A673 (cell line): ENCODE results near the gene VASH1. TPM values are rescaled to one million over a fixed set of nuclear protein-coding genes. Genes with fewer than 3 reads are reported as not detected.

Experiments used
- BruUV-seq: library from RNA; stranded (reverse); fragments of 400-500 nt; replicated peaks from 2 replicates; lab custom pipeline; 2021; lab: Mats Ljungman, UMichigan
- CTCF ChIA-PET: fragments of 300-600 bp; sonication (Branson Sonifier 250); formaldehyde crosslinking; loops from one replicate; lab custom pipeline; 2022; ENCODE audit warnings: antibody characterized with exemption; lab: Charles Lee
- POLR2A ChIA-PET: fragments of 300-600 bp; sonication (Branson Sonifier 250); formaldehyde crosslinking; loops from one replicate; lab custom pipeline; 2022; ENCODE audit warnings: antibody characterized with exemption; ENCODE audit not compliant: low non-redundant PET; lab: Charles Lee
- DNase-seq: peaks from one replicate; pipeline ENCODE4 v3.0.0-alpha.2; 2015; ENCODE audit warnings: low spot score
- H3K27ac ChIP-seq: fragments of 200-600 bp; sonication (generic); 2 replicates; pipeline ENCODE4 v1.5.1; 2016; ENCODE audit warnings: mixed run types, low read depth, mild to moderate bottlenecking, mixed read lengths, antibody characterized with exemption, low read length; ENCODE audit not compliant: poor library complexity, severe bottlenecking
- H3K27me3 ChIP-seq: fragments of 200-600 bp; sonication (generic); replicated peaks from 2 replicates; pipeline ENCODE4 v1.6.1; 2017; ENCODE audit warnings: mixed run types, low read depth, mild to moderate bottlenecking, mixed read lengths, antibody characterized with exemption, low read length; ENCODE audit not compliant: insufficient read depth, poor library complexity
- H3K36me3 ChIP-seq: fragments of 200-600 bp; sonication (generic); 2 replicates; pipeline ENCODE4 v1.6.1; 2016; ENCODE audit warnings: mixed run types, mild to moderate bottlenecking, mixed read lengths, antibody characterized with exemption, low read length; ENCODE audit not compliant: insufficient read depth, poor library complexity, severe bottlenecking
- H3K4me1 ChIP-seq: fragments of 200-600 bp; sonication (generic); 2 replicates; pipeline ENCODE4 v1.6.1; 2017; ENCODE audit warnings: mixed run types, mild to moderate bottlenecking, mixed read lengths, antibody characterized with exemption, low read length; ENCODE audit not compliant: insufficient read depth, poor library complexity, severe bottlenecking
- H3K4me3 ChIP-seq: fragments of 200-600 bp; sonication (generic); 2 replicates; pipeline ENCODE4 v1.5.1; 2016; ENCODE audit warnings: low read depth, mixed run types, mild to moderate bottlenecking, mixed read lengths, low read length; ENCODE audit not compliant: poor library complexity, severe bottlenecking
- H3K9me3 ChIP-seq: fragments of 200-600 bp; sonication (generic); 2 replicates; pipeline ENCODE4 v1.6.1; 2016; ENCODE audit warnings: mixed run types, low read depth, mild to moderate bottlenecking, mixed read lengths, antibody characterized with exemption, low read length; ENCODE audit not compliant: poor library complexity, severe bottlenecking
- EZH2 ChIP-seq: fragments of 200-600 bp; sonication (generic); IDR thresholded peaks from 2 replicates; pipeline ENCODE4 v1.6.1; 2017; ENCODE audit warnings: borderline replicate concordance, low read depth, mild to moderate bottlenecking, mixed read lengths, antibody characterized with exemption, low read length; ENCODE audit not compliant: poor library complexity, severe bottlenecking
- intact Hi-C: fragments of 100-400 bp; cut with micrococcal nuclease; formaldehyde crosslinking; loops from one replicate; pipeline ENCODE4 v1.10.0; 2022; ENCODE audit not compliant: unreplicated experiment
- total RNA-seq: library from RNA; stranded (reverse); gene quantifications from 2 replicates; pipeline ENCODE4 v1.2.3, GENCODE V29; 2021
- TF ChIP-seq, protein P1 (sequence below): fragments of 300-800, 200-600 bp; sonication (generic); conservative IDR thresholded peaks from 2 replicates; pipeline ENCODE4 v1.5.1; 2017; ENCODE audit warnings: low read depth, mild to moderate bottlenecking, antibody characterized with exemption, low read length, moderate library complexity, mixed read lengths

Gene VASH1
- total RNA-seq, 1 experiment from 2014 or later: 6.8 TPM

- Histone ChIP-seq H3K36me3 (no peaks in the 10 kb centered on the region), H3K27me3 (peaks cover 4% of the 10 kb centered on the region), H3K4me3 (no peak overlapping the region), H3K9me3 (no peaks in the 10 kb centered on the region), H3K27ac (no peak overlapping the region), H3K4me1 (no peaks in the 10 kb centered on the region)
- CTCF ChIA-PET: no interaction called here
- no peak for DNase-seq
- intact Hi-C loops: no loop called here
- POLR2A ChIA-PET: no interaction called here
- BruUV-seq: no TSS peak
- no peak for TF ChIP-seq EZH2
- TF ChIP-seq, protein P1, sequence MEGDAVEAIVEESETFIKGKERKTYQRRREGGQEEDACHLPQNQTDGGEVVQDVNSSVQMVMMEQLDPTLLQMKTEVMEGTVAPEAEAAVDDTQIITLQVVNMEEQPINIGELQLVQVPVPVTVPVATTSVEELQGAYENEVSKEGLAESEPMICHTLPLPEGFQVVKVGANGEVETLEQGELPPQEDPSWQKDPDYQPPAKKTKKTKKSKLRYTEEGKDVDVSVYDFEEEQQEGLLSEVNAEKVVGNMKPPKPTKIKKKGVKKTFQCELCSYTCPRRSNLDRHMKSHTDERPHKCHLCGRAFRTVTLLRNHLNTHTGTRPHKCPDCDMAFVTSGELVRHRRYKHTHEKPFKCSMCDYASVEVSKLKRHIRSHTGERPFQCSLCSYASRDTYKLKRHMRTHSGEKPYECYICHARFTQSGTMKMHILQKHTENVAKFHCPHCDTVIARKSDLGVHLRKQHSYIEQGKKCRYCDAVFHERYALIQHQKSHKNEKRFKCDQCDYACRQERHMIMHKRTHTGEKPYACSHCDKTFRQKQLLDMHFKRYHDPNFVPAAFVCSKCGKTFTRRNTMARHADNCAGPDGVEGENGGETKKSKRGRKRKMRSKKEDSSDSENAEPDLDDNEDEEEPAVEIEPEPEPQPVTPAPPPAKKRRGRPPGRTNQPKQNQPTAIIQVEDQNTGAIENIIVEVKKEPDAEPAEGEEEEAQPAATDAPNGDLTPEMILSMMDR: no peak
These were observed 20.2 kb upstream of the VASH1 start for GRCh38 chr14:76741074-76741473.

GRCh38 chr14:76742185-76742584, 19.1 kb upstream of the VASH1 start:
- no peak overlapping the region for H3K4me3 ChIP-seq
- no peak for TF ChIP-seq EZH2
- peaks cover 4% of the 10 kb centered on the region for H3K27me3 ChIP-seq
- H3K9me3 ChIP-seq: no peaks in the 10 kb centered on the region
- DNase-seq: no peak
- BruUV-seq: no TSS peak
- ChIA-PET CTCF (no interaction called here), POLR2A (no interaction called here)
- no peaks in the 10 kb centered on the region for H3K4me1 ChIP-seq
- intact Hi-C loops: no loop called here
- H3K36me3 ChIP-seq: no peaks in the 10 kb centered on the region
- no peak overlapping the region for H3K27ac ChIP-seq

GRCh38 chr14:76742966-76743365, 18.3 kb upstream of the VASH1 start:
- no TSS peak for BruUV-seq
- Histone ChIP-seq H3K36me3 (no peaks in the 10 kb centered on the region), H3K4me3 (no peak overlapping the region), H3K9me3 (no peaks in the 10 kb centered on the region), H3K27ac (no peak overlapping the region), H3K4me1 (no peaks in the 10 kb centered on the region), H3K27me3 (peaks cover 4% of the 10 kb centered on the region)
- ChIA-PET CTCF (no interaction called here), POLR2A (no interaction called here)
- no peak for DNase-seq
- TF ChIP-seq, protein P1: no peak
- TF ChIP-seq EZH2: no peak
- intact Hi-C loops: no loop called here

DNA sequence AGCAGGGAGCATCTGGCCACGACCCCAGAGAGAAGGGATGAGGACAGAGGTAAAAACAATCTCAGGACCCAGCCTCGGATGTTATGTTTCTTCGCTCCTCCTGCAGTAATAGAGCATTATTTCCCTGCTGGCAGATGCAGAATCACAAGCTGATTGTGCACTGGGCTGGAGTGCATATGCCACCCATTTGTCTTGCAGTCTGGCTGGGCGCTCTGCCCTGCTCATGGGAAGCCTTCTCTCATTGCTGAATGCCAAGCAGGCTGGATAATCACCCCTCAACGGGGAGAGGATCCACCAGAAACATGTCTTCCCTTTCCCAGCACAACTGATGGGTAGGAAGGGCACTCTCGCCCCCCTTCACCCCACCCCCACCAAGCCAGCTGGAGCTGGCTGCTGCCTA, 8.5 kb upstream of the VASH1 start:
- intact Hi-C loops: no loop called here
- DNase-seq: no peak
- ChIA-PET POLR2A (no interaction called here), CTCF (no interaction called here)
- Histone ChIP-seq H3K9me3 (no peaks in the 10 kb centered on the region), H3K27ac (no peak overlapping the region), H3K4me1 (no peaks in the 10 kb centered on the region), H3K4me3 (no peak overlapping the region), H3K27me3 (no peaks in the 10 kb centered on the region), H3K36me3 (no peaks in the 10 kb centered on the region)
- TF ChIP-seq, protein P1: no peak
- TF ChIP-seq EZH2: no peak
- BruUV-seq: no TSS peak
